Stimulated activated CD4-positive, alpha-beta T cell treated with anti-CD3 and anti-CD28 coated beads, Interleukin-15, amount 100 ng/mL, for 48 hours (primary cell): ENCODE data around the gene FAM171A1.
"Not testable (repeated sequence)": the region's sequence is repeated elsewhere in the genome, so short reads cannot be mapped to it uniquely, and the experiment has no call there.

ENCODE experiments used
- DNase-seq, 2 donors: peaks; one replicate each; pipeline ENCODE4 v3.0.0-alpha.2; 2020; ENCODE audit warnings: low read depth in 2 of 2

The FAM171A1 gene

DNA sequence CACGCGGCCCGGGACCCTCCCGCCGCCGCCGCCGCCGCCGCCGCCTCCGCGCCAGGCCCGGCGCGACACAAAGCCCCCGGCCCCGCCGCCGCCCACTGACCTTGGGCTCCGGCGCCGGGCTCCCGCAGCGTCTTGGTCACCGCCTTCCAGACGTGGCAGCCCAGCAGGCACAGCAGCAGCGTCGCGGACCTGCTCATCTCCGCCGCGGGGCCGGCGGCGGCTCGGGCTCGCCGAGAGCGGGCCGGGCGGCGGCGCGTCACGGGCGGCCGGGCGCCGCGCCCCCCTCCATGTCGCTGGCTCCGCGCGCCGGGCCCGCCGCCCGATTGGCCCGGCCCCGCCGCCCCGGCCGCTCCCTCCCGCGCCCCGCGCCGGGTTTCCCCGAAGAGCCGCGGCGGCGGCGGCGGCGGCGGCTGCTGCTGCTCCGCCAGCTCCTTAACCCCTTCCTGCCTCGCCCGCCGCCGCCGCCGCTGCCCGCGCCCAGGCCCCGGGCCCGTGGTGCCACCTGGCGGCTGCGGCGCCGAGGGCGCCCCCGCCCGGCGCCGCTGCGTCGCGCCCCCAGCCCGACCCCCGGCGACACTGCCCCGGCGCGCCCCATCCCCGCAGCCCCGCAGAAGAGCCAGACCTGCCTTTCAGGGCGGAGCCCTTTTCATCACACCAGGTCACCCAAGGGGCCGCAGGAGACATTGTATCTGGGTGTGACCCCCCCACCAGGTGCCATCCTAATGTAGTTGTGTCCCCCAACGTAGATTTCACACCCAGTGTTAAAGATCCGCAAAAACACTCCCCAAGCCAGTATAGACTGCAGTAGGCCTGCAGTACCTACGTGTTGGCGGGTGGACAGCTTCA lies at the start of gene FAM171A1:
Gene FAM171A1 (minus strand): TSS at position 434 of the 846 bp plus-strand sequence. CDS start 237 bp downstream, at position 197.
- peak; percentile 28 to 35 for DNase-seq

- no peak for DNase-seq
Observed at GRCh38 chr10:15420858-15421257, 49.8 kb upstream of the FAM171A1 start.

DNA sequence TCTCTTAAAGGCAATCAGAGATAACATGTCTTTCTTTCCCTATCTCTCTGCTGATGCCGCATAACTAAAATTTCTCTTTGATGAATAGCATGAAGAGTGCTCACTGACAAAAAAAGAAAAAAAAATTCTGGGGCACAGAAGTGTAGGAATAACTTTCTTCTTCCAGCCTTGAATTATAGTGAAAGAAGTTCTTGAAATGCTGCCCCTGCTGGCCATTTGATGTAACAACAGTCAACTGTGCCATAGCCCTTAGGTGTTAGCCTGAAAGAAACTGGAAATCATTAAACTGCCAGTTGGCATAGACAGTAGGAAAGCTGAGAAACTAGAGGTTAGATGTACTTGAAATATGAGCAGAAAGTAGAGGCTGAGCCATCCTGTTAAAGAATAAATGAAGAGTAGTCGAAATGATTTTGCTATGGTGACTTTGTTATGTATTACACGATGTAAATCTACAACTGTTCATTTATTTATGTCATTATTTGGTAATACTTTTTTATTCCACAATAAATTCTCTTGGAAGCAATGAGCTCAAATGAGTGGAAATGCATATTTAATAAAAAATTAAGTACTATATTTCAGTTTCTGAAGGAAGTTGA lies 48.3 kb upstream of the FAM171A1 start:
- no peak for DNase-seq

- no peak for DNase-seq
Observed at GRCh38 chr10:15416034-15416433, 44.9 kb upstream of the FAM171A1 start.

DNA sequence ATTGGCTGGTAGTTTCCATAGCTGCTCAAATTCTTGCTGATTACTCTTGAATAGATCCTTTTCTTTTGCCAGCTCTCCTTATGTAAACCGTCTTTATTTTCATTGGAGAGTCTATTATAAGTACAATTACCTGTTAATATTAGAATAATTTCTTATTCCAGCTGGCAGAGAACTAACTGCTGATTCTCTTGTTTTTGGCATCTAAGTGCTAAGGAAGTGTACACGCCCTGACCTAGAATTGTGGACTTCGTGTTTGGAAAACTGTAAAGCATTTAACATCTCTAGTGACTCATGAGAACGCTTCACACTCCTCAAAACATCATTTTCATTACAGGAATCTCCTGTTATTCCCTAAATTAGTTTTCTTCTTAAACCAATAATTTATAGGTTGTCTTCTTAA lies 39.9 kb upstream of the FAM171A1 start:
- no peak for DNase-seq

DNA sequence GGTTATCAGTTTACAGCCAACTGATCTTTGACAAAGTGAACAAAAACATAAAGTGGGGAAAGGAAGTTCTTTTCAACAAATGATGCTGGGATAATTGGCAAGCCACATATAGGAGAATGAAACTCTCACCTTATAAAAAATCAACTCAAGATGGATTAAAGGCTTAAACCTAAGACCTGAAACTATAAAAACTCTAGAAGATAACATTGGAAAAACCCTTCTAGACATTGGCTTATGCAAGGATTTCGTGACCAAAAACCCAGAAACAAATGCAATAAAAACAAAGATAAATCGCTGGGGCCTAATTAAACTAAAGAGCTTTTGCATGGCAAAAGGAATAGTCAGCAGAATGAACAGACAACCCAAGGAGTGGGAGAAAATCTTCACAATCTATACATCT lies 38.3 kb upstream of the FAM171A1 start:
- not testable (repeated sequence) for DNase-seq

DNA sequence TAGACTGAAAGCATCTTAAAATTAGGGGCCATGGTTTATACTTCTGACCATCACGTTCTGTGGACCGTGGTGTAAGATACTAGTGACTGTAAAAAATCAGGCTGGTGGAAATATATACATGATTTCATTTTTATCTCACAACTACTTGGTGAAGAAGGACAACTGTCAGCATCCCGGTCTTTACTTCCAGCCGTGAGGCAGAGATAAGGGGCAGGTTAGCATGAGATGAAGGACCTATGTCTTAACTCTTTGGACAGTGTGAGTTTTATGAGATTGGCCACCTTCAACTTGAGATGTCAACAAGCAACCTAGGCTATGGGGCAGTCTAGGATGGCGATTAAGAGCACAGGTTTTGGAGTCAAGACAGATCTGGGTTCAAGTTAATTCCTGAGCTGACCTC lies 37.5 kb upstream of the FAM171A1 start:
- no peak for DNase-seq

- no peak for DNase-seq
Observed at GRCh38 chr10:15405319-15405718, 34.2 kb upstream of the FAM171A1 start.

- DNase-seq: no peak
Observed at GRCh38 chr10:15401382-15401781, 30.3 kb upstream of the FAM171A1 start.

GRCh38 chr10:15400461-15400860 lies 29.4 kb upstream of the FAM171A1 start:
- DNase-seq: not testable (repeated sequence)

GRCh38 chr10:15399060-15399661 lies 28.1 kb upstream of the FAM171A1 start:
- DNase-seq: no peak

DNA sequence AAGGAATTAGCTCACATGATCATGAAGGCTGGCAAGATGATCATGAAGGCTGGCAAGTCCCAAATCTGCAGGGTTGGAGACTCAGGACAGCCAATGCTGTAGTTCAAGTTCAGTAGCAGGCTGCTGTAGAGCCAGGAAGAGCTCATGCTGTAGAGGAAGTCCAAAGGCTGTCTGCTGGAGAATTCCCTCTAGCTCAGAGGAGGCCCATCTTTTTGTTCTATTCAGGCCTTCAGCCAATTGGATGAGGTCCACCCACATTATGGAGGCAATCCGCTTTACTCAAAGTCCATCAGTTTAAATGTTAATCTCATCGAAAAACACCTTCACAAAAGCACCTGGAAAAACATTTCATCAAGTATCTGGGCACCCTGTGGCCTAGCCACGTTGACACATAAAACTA lies 24.8 kb upstream of the FAM171A1 start:
- DNase-seq: no peak

DNA sequence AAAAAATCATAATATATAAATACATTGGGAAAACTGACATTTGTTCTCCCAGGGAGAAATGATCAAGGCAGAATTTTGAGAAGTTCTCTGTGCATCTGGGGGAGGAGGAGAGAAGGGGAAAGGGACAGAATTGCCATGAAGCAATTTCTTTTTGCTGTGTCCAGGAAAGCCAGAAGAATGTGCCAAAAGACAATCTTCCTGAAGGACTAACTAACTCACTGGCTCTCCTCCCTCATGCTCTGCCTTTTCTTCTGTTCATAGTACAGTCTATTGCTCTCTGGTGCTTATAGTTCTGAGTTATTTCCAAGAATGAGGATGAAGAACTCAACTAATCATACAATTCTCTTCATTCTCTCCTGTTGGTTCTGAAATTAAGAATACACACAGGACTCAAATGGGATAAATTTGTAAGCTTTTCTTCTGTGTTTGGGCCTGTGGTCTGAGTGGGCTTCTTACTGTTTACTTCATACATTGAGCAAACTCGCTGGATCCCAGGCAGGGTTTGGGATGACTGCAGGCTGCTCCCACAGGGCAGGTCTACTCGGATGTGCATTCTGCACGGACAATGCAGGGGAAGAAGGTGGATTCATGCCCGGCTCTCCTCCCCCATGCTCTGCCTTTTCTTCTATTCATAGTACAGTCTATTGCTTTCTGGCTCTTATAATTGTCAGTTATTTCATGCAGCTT lies 22.2 kb upstream of the FAM171A1 start:
- DNase-seq: no peak

- DNase-seq: no peak
Observed at GRCh38 chr10:15391491-15391890, 20.4 kb upstream of the FAM171A1 start.

DNA sequence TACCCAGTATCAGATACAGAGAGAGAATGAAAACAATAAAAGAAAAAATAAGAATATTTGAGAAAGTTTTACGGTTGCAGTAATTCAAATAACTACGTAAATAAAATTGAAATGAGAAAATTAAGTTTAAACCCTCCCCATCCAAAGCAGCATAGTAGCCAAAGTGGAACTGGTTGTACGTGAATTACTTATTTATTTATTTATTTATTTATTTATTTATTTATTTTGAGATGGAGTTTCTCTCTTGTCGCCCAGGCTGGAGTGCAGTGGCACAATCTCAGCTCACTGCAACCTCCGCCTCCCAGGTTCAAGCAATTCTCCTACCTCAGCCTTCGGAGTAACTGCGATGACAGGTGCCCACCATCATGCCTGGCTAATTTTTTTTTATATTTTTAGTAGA lies 17.1 kb upstream of the FAM171A1 start:
- not testable (repeated sequence) for DNase-seq

DNA sequence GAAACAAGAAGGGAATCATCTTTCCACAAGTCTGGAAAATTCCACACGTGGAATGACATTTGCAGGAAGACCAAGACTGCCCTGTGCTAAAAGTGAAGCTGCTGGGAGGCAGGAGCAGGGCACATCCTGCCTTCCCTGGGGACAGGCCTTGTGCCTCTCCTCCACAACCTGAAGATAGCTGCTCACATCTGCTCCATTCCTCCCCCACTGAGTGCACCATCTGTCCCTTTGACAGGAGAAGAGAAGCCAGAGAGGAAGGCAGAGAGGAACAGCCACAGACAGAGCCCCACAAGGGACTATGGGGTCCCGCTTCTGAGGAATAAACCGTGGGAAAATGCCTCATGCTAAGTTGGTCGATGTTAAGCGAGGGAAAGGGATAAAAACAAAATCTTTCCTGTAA lies 15.9 kb upstream of the FAM171A1 start:
- no peak for DNase-seq

- no peak for DNase-seq
Observed at GRCh38 chr10:15385552-15386455, 14.7 kb upstream of the FAM171A1 start.

- no peak for DNase-seq
Observed at GRCh38 chr10:15381420-15381819, 10.3 kb upstream of the FAM171A1 start.

DNA sequence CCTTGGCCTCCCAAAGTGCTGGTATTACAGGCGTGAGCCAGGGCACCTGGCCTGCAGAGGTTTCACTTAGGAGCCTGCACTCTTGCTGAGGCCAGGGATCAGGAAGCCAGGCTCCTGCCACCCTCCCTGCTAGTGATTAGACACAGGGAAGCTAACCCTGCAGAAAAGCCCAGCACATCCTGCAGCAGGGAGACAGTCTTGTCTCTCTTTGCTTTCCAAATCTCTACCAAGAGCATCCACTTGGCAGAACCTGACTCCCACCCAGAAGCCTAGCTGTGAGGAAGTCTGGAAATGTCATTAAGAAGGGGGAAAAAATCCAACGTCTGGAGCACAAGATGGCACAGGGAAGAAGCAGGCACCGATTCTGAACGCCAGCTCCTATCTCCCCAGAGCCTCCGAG lies 8.0 kb upstream of the FAM171A1 start:
- DNase-seq: no peak

DNA sequence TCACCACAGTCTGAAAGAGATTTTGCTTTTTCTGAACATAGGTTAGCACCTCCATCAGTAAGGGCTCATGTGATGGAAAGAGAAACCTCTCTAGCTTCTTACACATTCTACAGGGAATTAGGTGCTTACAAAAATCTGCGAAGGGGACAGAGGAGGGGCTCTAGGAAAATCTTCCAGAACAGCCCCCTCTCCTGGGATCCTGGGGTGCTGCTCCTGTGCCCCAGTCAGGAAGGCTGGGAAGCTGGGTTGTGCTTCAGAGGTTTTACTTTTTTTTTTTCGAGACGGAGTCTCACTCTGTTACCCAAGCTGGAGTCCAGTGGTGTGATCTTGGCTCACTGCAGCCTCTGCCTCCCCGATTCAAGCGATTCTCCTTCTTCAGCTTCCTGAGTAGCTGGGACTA lies 7.5 kb upstream of the FAM171A1 start:
- no peak for DNase-seq

- no peak for DNase-seq
Observed at GRCh38 chr10:15374566-15374965, 3.5 kb upstream of the FAM171A1 start.
